ENCODE measurements around the gene NHSL1.

- TF ChIP-seq CTCF (IDR thresholded peaks at IDR 0.05; ENCODE audit: insufficient read depth, low read length, poor library complexity, severe bottlenecking): no peak
- no peak for TF ChIP-seq EZH2phosphoT487 (conservative IDR thresholded peaks at IDR 0.05; ENCODE audit: low read length)
Measured at GRCh38 chr6:138468320-138469015, 30.8 kb downstream of the NHSL1 start.
